ENCODE results near the gene RYR1.
"Not testable (repeated sequence)": the region's sequence is repeated elsewhere in the genome, so short reads cannot be mapped to it uniquely, and the experiment has no call there.

Gene RYR1

DNA sequence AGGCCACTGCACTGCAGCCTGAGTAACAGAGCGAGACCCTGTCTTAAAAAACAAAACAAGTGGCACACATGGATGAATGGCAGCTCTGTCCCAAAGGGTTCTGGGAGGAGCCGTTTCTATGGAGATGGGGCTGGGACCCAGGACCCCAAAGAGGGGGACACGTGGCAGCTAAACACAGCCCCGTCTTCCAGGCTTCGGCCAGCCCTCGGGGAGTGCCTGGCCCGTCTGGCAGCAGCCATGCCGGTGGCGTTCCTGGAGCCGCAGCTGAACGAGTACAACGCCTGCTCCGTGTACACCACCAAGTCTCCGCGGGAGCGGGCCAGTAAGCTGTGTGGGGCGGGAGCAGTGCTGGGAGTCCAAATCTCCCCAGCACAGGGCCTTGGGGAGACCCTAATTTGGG is 82.4 kb downstream of the RYR1 start:
- Histone ChIP-seq H3K9ac (ENCODE audit: low read depth, low read length, poor library complexity, severe bottlenecking) (no peak overlapping the region), H3F3A (ENCODE audit: low read depth) (no peaks in the 10 kb centered on the region), H4K20me1 (ENCODE audit: insufficient read depth, low read length, poor library complexity, severe bottlenecking) (no peaks in the 10 kb centered on the region), H3K4me2 (ENCODE audit: low read depth, low read length, poor library complexity, severe bottlenecking) (no peak overlapping the region), H3K36me3 (ENCODE audit: insufficient read depth, low read length) (no peaks in the 10 kb centered on the region), H3K9me2 (replicated peaks; ENCODE audit: low read depth, low read length) (no peaks in the 10 kb centered on the region), H3K9me3 (ENCODE audit: insufficient read depth, low read depth, low read length) (no peaks in the 10 kb centered on the region), H3K27me3 (ENCODE audit: insufficient read depth, low read length, poor library complexity, severe bottlenecking) (no peaks in the 10 kb centered on the region), H3K4me1 (ENCODE audit: insufficient read depth, low read length, poor library complexity, severe bottlenecking) (no peaks in the 10 kb centered on the region), H3K79me2 (ENCODE audit: insufficient read depth, low read length) (no peaks in the 10 kb centered on the region), H2AFZ (ENCODE audit: low read length) (no peak overlapping the region), H3K4me3 (ENCODE audit: low read length, poor library complexity, severe bottlenecking) (no peak overlapping the region)
- TF ChIP-seq, protein P1, sequence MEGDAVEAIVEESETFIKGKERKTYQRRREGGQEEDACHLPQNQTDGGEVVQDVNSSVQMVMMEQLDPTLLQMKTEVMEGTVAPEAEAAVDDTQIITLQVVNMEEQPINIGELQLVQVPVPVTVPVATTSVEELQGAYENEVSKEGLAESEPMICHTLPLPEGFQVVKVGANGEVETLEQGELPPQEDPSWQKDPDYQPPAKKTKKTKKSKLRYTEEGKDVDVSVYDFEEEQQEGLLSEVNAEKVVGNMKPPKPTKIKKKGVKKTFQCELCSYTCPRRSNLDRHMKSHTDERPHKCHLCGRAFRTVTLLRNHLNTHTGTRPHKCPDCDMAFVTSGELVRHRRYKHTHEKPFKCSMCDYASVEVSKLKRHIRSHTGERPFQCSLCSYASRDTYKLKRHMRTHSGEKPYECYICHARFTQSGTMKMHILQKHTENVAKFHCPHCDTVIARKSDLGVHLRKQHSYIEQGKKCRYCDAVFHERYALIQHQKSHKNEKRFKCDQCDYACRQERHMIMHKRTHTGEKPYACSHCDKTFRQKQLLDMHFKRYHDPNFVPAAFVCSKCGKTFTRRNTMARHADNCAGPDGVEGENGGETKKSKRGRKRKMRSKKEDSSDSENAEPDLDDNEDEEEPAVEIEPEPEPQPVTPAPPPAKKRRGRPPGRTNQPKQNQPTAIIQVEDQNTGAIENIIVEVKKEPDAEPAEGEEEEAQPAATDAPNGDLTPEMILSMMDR (conservative IDR thresholded peaks at IDR 0.05; ENCODE audit: low read length): no peak
- no peak for TF ChIP-seq EZH2phosphoT487 (IDR thresholded peaks at IDR 0.05; ENCODE audit: borderline replicate concordance)

DNA sequence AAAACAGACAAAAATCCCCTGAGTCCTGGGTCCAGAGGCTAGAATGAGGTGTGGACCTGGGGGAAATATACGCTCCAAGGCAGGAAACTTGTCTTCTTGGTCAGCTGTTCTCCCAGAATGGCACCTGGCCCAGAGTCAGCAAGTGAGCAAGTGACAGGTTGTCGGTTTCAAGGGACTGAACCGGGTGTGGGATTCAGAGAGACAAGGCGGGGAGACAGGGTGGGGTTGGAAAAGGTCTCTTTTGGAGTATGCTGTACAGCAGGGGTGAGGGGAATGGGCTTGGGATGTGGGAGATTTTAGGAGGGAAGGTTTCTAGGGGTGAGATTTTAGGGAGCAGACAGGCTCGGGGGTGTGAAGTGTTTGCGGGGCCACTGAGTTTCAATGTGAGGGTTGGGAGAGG is 83.3 kb downstream of the RYR1 start:
- Histone ChIP-seq H3K9ac (ENCODE audit: low read depth, low read length, poor library complexity, severe bottlenecking) (no peak overlapping the region), H3K9me3 (ENCODE audit: insufficient read depth, low read depth, low read length) (no peaks in the 10 kb centered on the region), H3K36me3 (ENCODE audit: insufficient read depth, low read length) (no peaks in the 10 kb centered on the region), H3K4me2 (ENCODE audit: low read depth, low read length, poor library complexity, severe bottlenecking) (no peak overlapping the region), H3K9me2 (replicated peaks; ENCODE audit: low read depth, low read length) (no peaks in the 10 kb centered on the region), H3F3A (ENCODE audit: low read depth) (no peaks in the 10 kb centered on the region), H3K4me1 (ENCODE audit: insufficient read depth, low read length, poor library complexity, severe bottlenecking) (no peaks in the 10 kb centered on the region), H3K79me2 (ENCODE audit: insufficient read depth, low read length) (no peaks in the 10 kb centered on the region), H3K27me3 (ENCODE audit: insufficient read depth, low read length, poor library complexity, severe bottlenecking) (no peaks in the 10 kb centered on the region), H2AFZ (ENCODE audit: low read length) (no peak overlapping the region), H4K20me1 (ENCODE audit: insufficient read depth, low read length, poor library complexity, severe bottlenecking) (no peaks in the 10 kb centered on the region), H3K4me3 (ENCODE audit: low read length, poor library complexity, severe bottlenecking) (no peak overlapping the region)
- TF ChIP-seq, protein P1 (conservative IDR thresholded peaks at IDR 0.05; ENCODE audit: low read length): no peak
- no peak for TF ChIP-seq EZH2phosphoT487 (IDR thresholded peaks at IDR 0.05; ENCODE audit: borderline replicate concordance)

DNA sequence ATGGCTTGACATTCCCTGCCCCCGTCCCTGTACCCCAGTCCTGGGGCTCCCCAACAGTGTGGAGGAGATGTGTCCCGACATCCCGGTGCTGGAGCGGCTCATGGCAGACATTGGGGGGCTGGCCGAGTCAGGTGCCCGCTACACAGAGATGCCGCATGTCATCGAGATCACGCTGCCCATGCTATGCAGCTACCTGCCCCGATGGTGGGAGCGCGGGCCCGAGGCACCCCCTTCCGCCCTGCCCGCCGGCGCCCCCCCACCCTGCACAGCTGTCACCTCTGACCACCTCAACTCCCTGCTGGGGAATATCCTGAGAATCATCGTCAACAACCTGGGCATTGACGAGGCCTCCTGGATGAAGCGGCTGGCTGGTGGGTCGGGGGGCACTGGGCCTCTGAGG is 83.8 kb downstream of the RYR1 start:
- no peak overlapping the region for H3K4me3 ChIP-seq (ENCODE audit: low read length, poor library complexity, severe bottlenecking)
- no peak overlapping the region for H3K9ac ChIP-seq (ENCODE audit: low read depth, low read length, poor library complexity, severe bottlenecking)
- H3F3A ChIP-seq (ENCODE audit: low read depth): no peaks in the 10 kb centered on the region
- no peaks in the 10 kb centered on the region for H3K9me2 ChIP-seq (replicated peaks; ENCODE audit: low read depth, low read length)
- no peak overlapping the region for H3K4me2 ChIP-seq (ENCODE audit: low read depth, low read length, poor library complexity, severe bottlenecking)
- no peaks in the 10 kb centered on the region for H3K27me3 ChIP-seq (ENCODE audit: insufficient read depth, low read length, poor library complexity, severe bottlenecking)
- no peak for TF ChIP-seq EZH2phosphoT487 (IDR thresholded peaks at IDR 0.05; ENCODE audit: borderline replicate concordance)
- TF ChIP-seq, protein P1 (conservative IDR thresholded peaks at IDR 0.05; ENCODE audit: low read length): no peak
- no peak overlapping the region for H2AFZ ChIP-seq (ENCODE audit: low read length)
- no peaks in the 10 kb centered on the region for H3K36me3 ChIP-seq (ENCODE audit: insufficient read depth, low read length)
- no peaks in the 10 kb centered on the region for H3K79me2 ChIP-seq (ENCODE audit: insufficient read depth, low read length)
- H4K20me1 ChIP-seq (ENCODE audit: insufficient read depth, low read length, poor library complexity, severe bottlenecking): no peaks in the 10 kb centered on the region
- H3K4me1 ChIP-seq (ENCODE audit: insufficient read depth, low read length, poor library complexity, severe bottlenecking): no peaks in the 10 kb centered on the region
- no peaks in the 10 kb centered on the region for H3K9me3 ChIP-seq (ENCODE audit: insufficient read depth, low read depth, low read length)

DNA sequence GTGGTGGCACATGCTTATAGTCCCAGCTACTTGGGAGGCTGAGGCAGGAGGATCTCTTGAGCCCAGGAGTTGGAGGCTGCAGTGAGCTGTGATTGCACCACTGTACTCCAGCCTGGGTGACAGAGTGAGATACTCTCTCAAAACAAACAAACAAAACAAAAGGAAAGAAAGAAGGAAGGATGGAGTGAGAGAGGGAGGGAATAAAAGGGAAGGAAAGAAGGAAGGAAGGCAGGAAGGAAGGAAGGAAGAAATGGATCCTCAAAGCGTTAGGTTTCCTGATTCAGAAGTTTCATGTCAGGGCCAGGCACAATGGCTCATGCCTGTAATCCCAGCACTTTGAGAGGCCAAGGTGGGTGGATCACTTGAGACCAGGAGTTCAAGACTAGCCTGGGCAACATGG is 84.5 kb downstream of the RYR1 start:
- not testable (repeated sequence) for H3K9me3 ChIP-seq (ENCODE audit: insufficient read depth, low read depth, low read length); H4K20me1 ChIP-seq (ENCODE audit: insufficient read depth, low read length, poor library complexity, severe bottlenecking); H3K36me3 ChIP-seq (ENCODE audit: insufficient read depth, low read length); H3K4me1 ChIP-seq (ENCODE audit: insufficient read depth, low read length, poor library complexity, severe bottlenecking); H3K79me2 ChIP-seq (ENCODE audit: insufficient read depth, low read length); H3F3A ChIP-seq (ENCODE audit: low read depth); H3K9ac ChIP-seq (ENCODE audit: low read depth, low read length, poor library complexity, severe bottlenecking); H3K9me2 ChIP-seq (replicated peaks; ENCODE audit: low read depth, low read length); H3K4me3 ChIP-seq (ENCODE audit: low read length, poor library complexity, severe bottlenecking); H2AFZ ChIP-seq (ENCODE audit: low read length); H3K27me3 ChIP-seq (ENCODE audit: insufficient read depth, low read length, poor library complexity, severe bottlenecking); H3K4me2 ChIP-seq (ENCODE audit: low read depth, low read length, poor library complexity, severe bottlenecking)

Measured in Loucy (cell line).